Measurements from ENCODE around the gene PRICKLE2. TPM values are rescaled to one million over a fixed set of nuclear protein-coding genes. Genes with fewer than 3 reads are reported as not detected.

Gene PRICKLE2
- total and polyA plus RNA-seq, 10 donors: 0.27 to 11.4 (median 5.4) TPM

DNA sequence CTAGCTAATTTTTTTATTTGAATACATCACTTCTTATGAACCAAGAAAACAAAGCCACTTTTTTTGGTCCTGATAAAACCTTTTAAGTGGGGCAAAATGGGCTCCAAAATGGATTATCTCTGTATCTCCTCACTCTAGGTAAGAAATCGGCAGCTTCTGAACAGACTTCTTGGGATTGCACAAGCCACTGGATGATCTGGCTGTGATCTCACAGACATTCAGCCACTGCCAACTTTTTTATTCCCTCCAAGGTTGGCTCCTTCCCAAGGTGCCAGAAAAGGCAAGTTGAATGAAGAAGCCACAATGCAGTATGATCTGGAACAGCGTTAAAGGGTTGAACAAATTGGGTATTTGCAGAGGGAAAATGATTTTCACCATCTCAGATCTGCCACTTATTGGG lies 73.2 kb downstream of the PRICKLE2 start:
- no peaks in the 10 kb centered on the region for H3K9me3 ChIP-seq
- peaks cover 0 to 14% (median 0%) of the 10 kb centered on the region in 6 donors for H3K4me1 ChIP-seq
- no peak for DNase-seq
- TF ChIP-seq, protein P1, sequence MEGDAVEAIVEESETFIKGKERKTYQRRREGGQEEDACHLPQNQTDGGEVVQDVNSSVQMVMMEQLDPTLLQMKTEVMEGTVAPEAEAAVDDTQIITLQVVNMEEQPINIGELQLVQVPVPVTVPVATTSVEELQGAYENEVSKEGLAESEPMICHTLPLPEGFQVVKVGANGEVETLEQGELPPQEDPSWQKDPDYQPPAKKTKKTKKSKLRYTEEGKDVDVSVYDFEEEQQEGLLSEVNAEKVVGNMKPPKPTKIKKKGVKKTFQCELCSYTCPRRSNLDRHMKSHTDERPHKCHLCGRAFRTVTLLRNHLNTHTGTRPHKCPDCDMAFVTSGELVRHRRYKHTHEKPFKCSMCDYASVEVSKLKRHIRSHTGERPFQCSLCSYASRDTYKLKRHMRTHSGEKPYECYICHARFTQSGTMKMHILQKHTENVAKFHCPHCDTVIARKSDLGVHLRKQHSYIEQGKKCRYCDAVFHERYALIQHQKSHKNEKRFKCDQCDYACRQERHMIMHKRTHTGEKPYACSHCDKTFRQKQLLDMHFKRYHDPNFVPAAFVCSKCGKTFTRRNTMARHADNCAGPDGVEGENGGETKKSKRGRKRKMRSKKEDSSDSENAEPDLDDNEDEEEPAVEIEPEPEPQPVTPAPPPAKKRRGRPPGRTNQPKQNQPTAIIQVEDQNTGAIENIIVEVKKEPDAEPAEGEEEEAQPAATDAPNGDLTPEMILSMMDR (IDR thresholded peaks at IDR 0.05 in 8 of 11, conservative IDR thresholded peaks at IDR 0.05 in 3 of 11): no peak
- no peak for TF ChIP-seq POLR2AphosphoS5 (IDR thresholded peaks at IDR 0.05)
- no peak for TF ChIP-seq POLR2A (IDR thresholded peaks at IDR 0.05)
- H3K36me3 ChIP-seq: peaks cover 0 to 6% (median 0%) of the 10 kb centered on the region in 6 donors
- H3K4me3 ChIP-seq: no peak overlapping the region
- no peaks in the 10 kb centered on the region for H3K27me3 ChIP-seq (replicated peaks in 1 of 7)
- intact Hi-C loops (cut with DNase I; ENCODE audit: low total_unique reads): no loop called here
- 86 to 95% (median 91%) methylated on average over 2 of the region's 2 CpGs for WGBS, 5 donors
- H3K27ac ChIP-seq: no peak overlapping the region

DNA sequence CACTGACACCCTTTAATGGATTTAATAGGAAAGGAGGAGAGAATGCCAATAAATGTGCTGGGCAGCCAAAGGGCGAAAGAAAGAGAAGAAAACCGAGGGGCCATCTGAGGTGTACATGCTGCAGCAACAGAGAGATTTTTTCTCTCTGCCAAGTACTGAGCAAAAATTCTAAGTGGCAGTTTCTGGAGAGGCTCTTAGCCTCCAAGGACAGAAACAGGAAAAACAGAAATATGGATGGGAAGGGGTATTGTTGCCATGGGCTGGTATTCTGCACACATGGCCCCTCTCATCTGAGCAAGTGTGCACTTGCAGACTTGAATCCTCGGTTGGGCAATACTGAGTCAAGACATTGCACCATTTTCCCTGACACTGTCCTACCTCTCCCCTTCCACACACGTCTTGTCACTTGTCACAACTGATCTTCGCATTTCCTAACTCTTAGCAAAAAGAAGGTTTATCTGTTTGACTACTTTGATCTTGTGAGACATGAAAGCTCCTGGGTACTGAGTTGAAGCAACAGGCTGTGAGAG lies 73.9 kb downstream of the PRICKLE2 start:
- TF ChIP-seq, protein P1 (IDR thresholded peaks at IDR 0.05 in 8 of 11, conservative IDR thresholded peaks at IDR 0.05 in 3 of 11): no peak
- TF ChIP-seq POLR2AphosphoS5 (IDR thresholded peaks at IDR 0.05): no peak
- TF ChIP-seq POLR2A (IDR thresholded peaks at IDR 0.05): no peak
- no peak for DNase-seq
- Histone ChIP-seq H3K4me3 (no peak overlapping the region), H3K9me3 (no peaks in the 10 kb centered on the region), H3K36me3 (peaks cover 0 to 10% (median 0%) of the 10 kb centered on the region in 6 donors), H3K4me1 (peaks cover 0 to 14% (median 0%) of the 10 kb centered on the region in 6 donors), H3K27ac (peak overlapping the region in 2 of 8 donors; percentile 18 to 57), H3K27me3 (replicated peaks in 1 of 7) (no peaks in the 10 kb centered on the region)
- 67 to 83% (median 71%) methylated on average over 5 of the region's 5 CpGs for whole genome bisulfite sequencing, 5 donors
- intact Hi-C loops (cut with DNase I; ENCODE audit: low total_unique reads): no loop called here

DNA sequence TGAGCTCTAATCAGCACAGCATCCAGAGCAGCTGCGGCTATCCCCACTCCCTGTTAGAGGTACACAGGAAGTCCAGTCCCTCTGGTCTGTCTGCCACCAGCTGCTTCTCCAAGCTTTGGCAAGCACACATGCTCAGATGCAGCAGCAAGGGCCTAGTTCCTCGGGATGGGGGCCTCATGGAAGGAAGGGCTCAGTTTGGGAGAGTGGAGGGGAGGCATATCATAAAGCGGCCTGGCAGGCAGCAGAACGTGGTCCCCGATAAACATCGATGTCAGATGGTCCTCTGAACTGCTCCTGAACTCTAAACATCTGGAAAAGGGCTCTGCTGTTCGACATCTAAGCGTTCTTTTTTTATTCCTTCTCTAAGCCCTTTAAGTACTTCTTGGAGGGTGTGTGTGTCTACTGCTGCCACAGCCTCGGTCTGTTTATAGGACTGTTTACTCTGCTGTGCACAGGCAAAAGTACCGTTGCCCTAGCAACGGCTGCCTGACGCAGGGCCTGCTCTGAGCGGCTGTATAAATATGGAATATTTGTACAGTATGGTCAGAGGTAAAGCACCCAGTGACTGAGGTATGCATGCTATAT lies 74.6 kb downstream of the PRICKLE2 start:
- Histone ChIP-seq H3K9me3 (no peaks in the 10 kb centered on the region), H3K27me3 (replicated peaks in 1 of 7) (no peaks in the 10 kb centered on the region), H3K4me1 (peaks cover 0 to 14% (median 0%) of the 10 kb centered on the region in 6 donors), H3K27ac (peak overlapping the region in 5 of 8 donors; percentile 28 to 61 (median 41)), H3K4me3 (no peak overlapping the region), H3K36me3 (peaks cover 0 to 10% (median 0%) of the 10 kb centered on the region in 6 donors)
- TF ChIP-seq, protein P1 (IDR thresholded peaks at IDR 0.05 in 8 of 11, conservative IDR thresholded peaks at IDR 0.05 in 3 of 11): no peak
- TF ChIP-seq POLR2AphosphoS5 (IDR thresholded peaks at IDR 0.05): peak in 1 of 3 donors; percentile 32
- intact Hi-C loops (cut with DNase I; ENCODE audit: low total_unique reads): no loop called here
- no peak for DNase-seq
- WGBS, 5 donors: 71 to 80% (median 74%) methylated on average over 13 of the region's 13 CpGs

DNA sequence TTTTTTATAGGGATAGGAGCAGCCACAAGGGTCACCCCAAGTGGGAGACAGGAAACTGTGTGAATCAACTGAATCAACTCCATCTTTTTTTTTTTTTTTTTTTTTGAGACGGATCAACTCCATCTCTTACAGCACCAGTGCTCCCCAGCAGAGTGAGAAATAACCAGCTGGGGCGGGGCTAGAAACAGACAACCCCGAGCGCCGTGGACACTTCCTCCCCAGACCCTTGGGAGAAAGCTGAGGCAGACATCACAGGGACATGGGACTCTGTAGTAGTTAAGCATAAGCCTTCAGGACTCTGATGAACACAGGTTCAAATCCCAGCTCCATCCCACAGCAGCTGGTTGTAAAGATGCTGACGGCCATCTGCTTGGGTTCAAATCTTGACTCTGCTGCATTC lies 75.4 kb downstream of the PRICKLE2 start:
- Histone ChIP-seq H3K27me3 (replicated peaks in 1 of 7) (no peaks in the 10 kb centered on the region), H3K9me3 (no peaks in the 10 kb centered on the region), H3K4me1 (peaks cover 0 to 14% (median 0%) of the 10 kb centered on the region in 6 donors), H3K27ac (peak overlapping the region in 4 of 8 donors; percentile 37 to 61 (median 49)), H3K36me3 (peaks cover 0 to 10% (median 0%) of the 10 kb centered on the region in 6 donors), H3K4me3 (no peak overlapping the region)
- DNase-seq: no peak
- WGBS, 5 donors: 81 to 88% (median 84%) methylated on average over 6 of the region's 6 CpGs
- TF ChIP-seq, protein P1 (IDR thresholded peaks at IDR 0.05 in 8 of 11, conservative IDR thresholded peaks at IDR 0.05 in 3 of 11): no peak
- no peak for TF ChIP-seq POLR2AphosphoS5 (IDR thresholded peaks at IDR 0.05)
- no peak for TF ChIP-seq POLR2A (IDR thresholded peaks at IDR 0.05)
- intact Hi-C loops (cut with DNase I; ENCODE audit: low total_unique reads): no loop called here

All from spleen (tissue), 11 donors.